Panc1 (cell line): ENCODE results near the gene TMTC2.

Source experiments
- POLR2AphosphoS5 ChIP-seq: IDR thresholded peaks from 2 replicates; pipeline ENCODE4 v1.6.1; 2012; ENCODE audit warnings: mild to moderate bottlenecking, low read depth, low read length, moderate library complexity
- TF ChIP-seq, protein P1 (sequence below), 2 experiments: IDR thresholded peaks; 2 replicates each; pipeline ENCODE4 v1.6.1; 2011 to 2012; ENCODE audit warnings: low read depth in 2 of 2, control low read depth in 1 of 2, low read length in 1 of 2, mild to moderate bottlenecking in 1 of 2, moderate library complexity in 1 of 2; ENCODE audit not compliant: insufficient read depth in 1 of 2

DNA sequence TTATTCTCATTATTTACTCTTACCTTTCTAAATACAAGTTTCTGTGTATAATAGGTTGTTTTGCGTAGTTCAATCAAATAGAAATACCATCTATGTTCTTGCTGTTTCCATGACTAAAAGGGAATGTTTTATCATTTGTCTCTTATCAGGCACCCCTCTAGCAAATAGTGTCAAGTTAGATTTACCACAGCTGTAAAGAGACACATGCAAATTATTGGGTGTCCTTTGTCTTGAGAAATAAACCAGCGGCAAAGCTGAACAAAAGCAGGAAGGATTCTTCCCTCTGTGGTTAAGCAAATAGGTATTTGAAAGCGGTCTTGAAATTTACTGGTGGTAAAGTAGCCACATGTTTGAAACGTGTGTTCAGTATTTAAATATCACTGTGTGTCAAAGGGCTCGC lies 405.9 kb downstream of the TMTC2 start:
- TF ChIP-seq, protein P1, sequence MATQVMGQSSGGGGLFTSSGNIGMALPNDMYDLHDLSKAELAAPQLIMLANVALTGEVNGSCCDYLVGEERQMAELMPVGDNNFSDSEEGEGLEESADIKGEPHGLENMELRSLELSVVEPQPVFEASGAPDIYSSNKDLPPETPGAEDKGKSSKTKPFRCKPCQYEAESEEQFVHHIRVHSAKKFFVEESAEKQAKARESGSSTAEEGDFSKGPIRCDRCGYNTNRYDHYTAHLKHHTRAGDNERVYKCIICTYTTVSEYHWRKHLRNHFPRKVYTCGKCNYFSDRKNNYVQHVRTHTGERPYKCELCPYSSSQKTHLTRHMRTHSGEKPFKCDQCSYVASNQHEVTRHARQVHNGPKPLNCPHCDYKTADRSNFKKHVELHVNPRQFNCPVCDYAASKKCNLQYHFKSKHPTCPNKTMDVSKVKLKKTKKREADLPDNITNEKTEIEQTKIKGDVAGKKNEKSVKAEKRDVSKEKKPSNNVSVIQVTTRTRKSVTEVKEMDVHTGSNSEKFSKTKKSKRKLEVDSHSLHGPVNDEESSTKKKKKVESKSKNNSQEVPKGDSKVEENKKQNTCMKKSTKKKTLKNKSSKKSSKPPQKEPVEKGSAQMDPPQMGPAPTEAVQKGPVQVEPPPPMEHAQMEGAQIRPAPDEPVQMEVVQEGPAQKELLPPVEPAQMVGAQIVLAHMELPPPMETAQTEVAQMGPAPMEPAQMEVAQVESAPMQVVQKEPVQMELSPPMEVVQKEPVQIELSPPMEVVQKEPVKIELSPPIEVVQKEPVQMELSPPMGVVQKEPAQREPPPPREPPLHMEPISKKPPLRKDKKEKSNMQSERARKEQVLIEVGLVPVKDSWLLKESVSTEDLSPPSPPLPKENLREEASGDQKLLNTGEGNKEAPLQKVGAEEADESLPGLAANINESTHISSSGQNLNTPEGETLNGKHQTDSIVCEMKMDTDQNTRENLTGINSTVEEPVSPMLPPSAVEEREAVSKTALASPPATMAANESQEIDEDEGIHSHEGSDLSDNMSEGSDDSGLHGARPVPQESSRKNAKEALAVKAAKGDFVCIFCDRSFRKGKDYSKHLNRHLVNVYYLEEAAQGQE (IDR thresholded peaks at IDR 0.05; ENCODE audit: insufficient read depth in 1 of 2, low read depth in 2 of 2, low read length in 1 of 2): no peak
- no peak for TF ChIP-seq POLR2AphosphoS5
